ENCODE data around the gene ABCD3. TPM values are rescaled to one million over a fixed set of nuclear protein-coding genes. Genes with fewer than 3 reads are reported as not detected.

Gene ABCD3
- total RNA-seq, 1 donor from 2014 or later: 32.1 TPM

DNA sequence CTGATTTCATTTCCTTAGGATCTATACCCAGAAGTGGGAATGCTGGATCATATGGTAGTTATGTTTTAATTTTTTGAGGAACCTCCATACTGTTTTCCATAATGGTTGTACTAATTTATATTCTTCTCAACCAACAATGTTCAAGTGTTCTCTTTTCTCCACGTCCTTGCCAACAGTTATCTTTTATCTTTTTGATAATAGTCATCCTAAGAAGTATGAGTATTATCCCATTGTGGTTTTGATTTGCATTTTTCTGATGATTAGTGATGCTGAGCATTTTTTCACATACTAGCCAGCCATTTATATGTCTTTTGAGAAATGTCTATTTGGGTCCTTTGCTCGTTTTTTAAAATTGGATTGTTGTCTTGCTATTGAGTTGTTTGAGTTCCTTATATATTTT is 38.5 kb downstream of the ABCD3 start:
- intact Hi-C loops (cut with micrococcal nuclease): no loop called here

DNA sequence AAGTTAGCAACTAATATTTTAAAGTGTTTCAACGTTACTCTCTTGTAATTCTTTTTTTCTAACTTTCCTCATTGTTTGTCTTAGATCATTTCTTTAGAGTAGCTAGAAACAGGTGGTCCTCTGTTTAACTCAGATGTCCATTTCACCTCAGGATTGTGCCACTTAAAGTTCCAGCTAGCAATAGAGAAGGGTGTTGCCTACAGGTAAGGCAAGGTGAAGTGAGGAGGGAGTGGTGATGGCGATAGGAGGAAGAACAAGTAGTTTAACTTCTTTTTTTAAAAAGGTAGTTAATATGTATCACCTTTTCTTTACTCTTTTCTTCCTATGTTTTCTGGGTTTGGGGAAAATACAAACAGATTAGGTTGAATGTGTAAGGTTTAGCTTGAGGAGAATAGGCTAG is 44.4 kb downstream of the ABCD3 start:
- intact Hi-C loops (cut with micrococcal nuclease): loop anchor here (2.0 to 10.0 kb wide), 3 partner anchors 228 to 420 kb away; partner anchors contain the start of gene ARHGAP29

GRCh38 chr1:94463056-94463764 is 45.0 kb downstream of the ABCD3 start:
- intact Hi-C loops (cut with micrococcal nuclease): loop anchor here (2.0 to 10.0 kb wide), 3 partner anchors 228 to 421 kb away; partner anchors contain the start of gene ARHGAP29

DNA sequence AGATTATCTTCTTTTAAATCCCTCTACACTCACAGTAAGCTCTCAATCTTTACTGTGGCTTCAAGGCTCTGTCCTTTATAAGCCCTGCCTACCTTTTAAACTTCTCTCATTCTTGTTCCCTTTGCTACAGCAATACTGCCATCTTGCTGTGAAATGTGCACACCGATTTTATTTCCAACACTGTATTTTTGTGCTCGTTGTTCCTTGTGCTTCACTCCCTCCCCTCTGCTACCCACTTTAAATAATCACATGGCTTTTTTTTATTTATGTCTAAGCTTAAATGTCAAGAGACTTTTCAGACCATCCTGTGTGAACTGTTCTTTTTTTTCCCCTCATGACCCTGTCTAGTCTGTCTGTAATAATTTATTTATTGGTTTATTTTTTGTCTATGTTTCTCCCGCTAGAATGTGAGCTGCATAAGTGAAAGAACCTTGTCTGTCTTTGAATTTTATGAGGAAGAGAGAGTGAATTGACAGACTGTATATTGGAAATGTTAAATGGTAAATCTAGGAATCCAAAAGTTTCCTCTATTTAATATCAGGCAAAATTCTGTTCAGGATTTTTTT is 45.7 kb downstream of the ABCD3 start:
- intact Hi-C loops (cut with micrococcal nuclease): loop anchor here (2.0 to 10.0 kb wide), 3 partner anchors 229 to 422 kb away; partner anchors contain the start of gene ARHGAP29

- intact Hi-C loops (cut with micrococcal nuclease): loop anchor here (10.0 kb wide), 1 partner anchor 234 kb away; the partner anchor contains the start of gene ARHGAP29
Measured at GRCh38 chr1:94468708-94469107, 50.5 kb downstream of the ABCD3 start.

GRCh38 chr1:94471271-94471670 is 53.1 kb downstream of the ABCD3 start:
- intact Hi-C loops (cut with micrococcal nuclease): no loop called here

GRCh38 chr1:94475232-94475631 is 57.0 kb downstream of the ABCD3 start:
- intact Hi-C loops (cut with micrococcal nuclease): no loop called here

DNA sequence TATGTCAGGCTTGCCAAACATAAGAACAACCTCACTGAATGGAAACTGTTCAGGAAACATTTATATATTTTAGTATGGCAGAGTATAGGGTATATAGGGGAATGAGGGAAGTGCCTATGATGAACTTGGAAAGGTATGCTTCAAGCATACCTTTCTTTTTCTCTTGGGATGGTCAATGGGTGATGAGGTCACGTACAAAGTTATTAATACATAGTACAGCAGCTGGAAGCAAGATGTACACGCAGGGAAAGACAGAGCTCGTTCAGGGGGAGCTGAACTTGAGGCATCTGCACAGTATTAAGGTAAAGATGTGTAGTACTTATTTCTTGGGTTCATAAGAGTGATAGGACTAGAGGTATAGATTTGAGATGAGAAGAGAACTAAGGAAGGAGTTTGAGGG is 61.5 kb downstream of the ABCD3 start:
- intact Hi-C loops (cut with micrococcal nuclease): loop anchor here (10.0 kb wide), 1 partner anchor 565 kb away; no protein-coding TSS in a partner anchor

DNA sequence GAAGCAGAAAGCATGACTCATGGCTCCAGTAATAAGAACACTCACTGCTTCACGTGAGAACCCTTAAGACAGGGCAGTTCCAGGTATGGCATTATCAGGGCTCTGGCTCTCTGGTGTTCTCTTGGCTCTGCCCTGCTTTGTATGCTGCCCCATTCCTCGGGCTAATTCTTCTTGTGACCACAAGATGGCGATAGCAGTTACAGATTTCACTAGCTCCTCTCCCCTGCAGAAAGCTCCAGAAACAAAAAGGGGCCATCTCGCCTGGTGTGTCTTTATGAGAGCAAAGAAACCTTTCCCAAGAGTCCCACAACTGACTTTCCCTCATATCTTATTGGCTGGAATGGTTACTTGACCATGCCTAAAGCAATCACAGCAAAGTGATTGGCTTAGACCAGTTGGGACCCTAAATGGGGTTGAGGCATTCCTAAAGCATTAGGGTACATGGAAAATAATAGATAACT is 63.3 kb downstream of the ABCD3 start:
- intact Hi-C loops (cut with micrococcal nuclease): loop anchor here (1.0 to 10.0 kb wide), 2 partner anchors 325 to 563 kb away; no protein-coding TSS in a partner anchor

- intact Hi-C loops (cut with micrococcal nuclease): loop anchor here (10.0 kb wide), 1 partner anchor 558 kb away; no protein-coding TSS in a partner anchor
Measured at GRCh38 chr1:94486990-94487389, 68.8 kb downstream of the ABCD3 start.

DNA sequence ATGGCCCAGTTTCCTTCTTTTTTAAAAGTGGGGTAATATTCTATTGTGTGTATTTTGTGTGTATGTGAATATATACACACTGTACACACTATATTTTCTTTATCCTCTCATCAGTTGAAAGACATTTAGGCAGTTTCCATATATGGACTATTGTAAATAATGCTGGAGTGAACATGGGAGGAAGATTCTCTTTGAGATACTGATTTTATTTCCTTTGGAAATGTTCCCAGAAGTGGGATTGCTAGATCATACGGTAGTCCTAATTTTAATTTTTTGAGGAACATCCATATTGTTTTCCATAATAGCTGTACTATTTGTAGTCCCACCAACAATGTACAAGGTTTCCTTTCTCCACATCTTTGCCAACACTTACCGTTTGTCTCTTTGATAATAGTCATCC is 72.4 kb downstream of the ABCD3 start:
- intact Hi-C loops (cut with micrococcal nuclease): no loop called here

GRCh38 chr1:94496076-94496755 is 78.0 kb downstream of the ABCD3 start:
- intact Hi-C loops (cut with micrococcal nuclease): no loop called here

DNA sequence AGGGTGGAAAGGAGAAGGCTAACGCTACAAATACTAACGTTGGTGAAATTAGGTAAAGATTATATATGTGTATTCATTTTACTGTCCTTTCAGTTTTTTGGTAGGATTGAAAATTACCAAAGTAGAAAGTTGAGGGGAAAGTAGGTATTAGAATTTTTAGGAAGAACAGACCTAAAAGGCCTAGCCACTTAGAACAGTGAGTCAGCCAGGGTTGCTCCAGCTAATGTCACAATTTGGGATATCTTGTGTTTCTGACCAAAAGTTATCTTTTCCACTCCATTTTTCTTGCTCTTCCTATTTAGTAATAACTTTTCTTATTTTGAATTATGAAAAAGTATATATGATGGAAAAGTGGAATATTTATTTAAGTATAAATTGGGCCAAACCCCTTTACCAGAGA is 83.2 kb downstream of the ABCD3 start:
- intact Hi-C loops (cut with micrococcal nuclease): no loop called here

- intact Hi-C loops (cut with micrococcal nuclease): no loop called here
Measured at GRCh38 chr1:94501935-94502334, 83.7 kb downstream of the ABCD3 start.

- intact Hi-C loops (cut with micrococcal nuclease): no loop called here
Measured at GRCh38 chr1:94503153-94503552, 85.0 kb downstream of the ABCD3 start.

DNA sequence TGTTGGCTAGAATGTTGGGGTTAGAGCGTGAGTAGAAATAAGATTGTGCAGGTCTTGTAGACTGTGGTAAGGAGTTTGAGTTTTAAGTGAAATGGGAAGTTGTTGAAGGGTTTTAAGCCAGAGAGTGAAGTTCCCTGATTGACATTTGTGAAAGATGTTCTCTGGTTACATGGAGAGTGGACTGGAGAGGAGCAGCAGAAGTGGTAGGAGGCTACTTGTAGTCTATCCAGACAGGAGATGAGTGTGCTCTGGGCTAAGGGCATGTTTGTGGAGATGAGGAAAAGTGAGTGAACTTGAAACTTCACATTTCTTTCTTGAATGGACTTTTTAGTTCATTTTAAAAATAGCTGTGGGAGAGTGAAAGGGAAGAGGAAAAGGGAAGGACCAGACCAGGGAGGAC is 86.4 kb downstream of the ABCD3 start:
- intact Hi-C loops (cut with micrococcal nuclease): no loop called here

- intact Hi-C loops (cut with micrococcal nuclease): no loop called here
Measured at GRCh38 chr1:94512816-94513215, 94.6 kb downstream of the ABCD3 start.

- intact Hi-C loops (cut with micrococcal nuclease): loop anchor here (1.0 kb wide), 2 partner anchors 292 to 529 kb away; no protein-coding TSS in a partner anchor
Measured at GRCh38 chr1:94514095-94514727, 96.0 kb downstream of the ABCD3 start.

DNA sequence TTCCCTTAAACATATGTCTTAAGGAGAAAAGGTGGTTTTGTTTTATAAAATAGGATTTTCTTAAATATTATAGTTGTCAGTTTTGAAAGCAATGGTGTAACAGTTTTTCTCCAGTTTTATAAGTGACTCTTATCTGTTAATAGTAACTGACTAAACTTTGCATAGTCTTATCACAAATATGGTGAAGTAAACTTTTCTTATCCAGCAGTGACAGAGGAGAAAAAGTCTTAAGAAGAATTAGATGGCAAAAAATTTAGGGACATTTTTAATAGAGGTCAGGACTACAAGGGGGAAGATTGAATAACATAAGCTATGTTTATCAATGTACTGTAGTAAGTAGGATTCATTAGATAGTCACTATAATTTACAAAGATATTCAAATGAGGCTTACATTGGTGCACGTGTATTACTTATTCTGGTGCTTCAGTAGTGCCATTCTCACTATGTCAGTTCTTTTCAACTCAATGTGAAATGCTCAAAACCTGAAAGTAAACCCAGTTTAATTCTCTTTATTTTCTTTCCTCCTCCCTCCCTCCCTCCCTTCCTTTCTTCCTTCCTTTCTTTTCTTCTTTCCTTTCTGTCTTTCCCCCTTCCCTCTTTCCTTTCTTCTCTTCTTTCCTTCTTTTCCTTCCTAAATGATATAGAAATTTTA is 97.2 kb downstream of the ABCD3 start:
- intact Hi-C loops (cut with micrococcal nuclease): no loop called here

DNA sequence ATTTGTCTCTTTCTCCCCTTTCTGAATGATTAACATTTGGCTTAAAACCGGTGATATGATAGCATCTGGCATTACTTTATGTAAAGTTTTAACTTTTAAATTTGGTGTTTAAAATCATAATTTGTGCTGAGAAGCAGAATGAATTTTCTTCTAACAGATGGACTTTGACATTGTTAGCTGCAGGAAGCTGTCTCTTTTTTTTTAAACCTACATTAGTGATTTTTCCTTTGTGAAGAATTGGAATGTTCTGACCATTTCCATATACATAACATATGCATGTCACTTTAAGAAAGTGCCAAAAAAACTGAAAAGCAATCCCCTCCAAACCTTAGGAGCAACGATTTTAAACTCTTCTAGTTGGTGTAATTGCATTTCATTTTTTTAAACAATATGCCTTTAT is 101.2 kb downstream of the ABCD3 start:
- intact Hi-C loops (cut with micrococcal nuclease): no loop called here

GRCh38 chr1:94522304-94522703 is 104.1 kb downstream of the ABCD3 start:
- intact Hi-C loops (cut with micrococcal nuclease): no loop called here
